ENCODE measurements around the gene NR6A1.

The NR6A1 gene

GRCh38 chr9:124708633-124709291 is 62.3 kb downstream of the NR6A1 start:
- peak overlapping the region; percentile 37 for H3K27ac ChIP-seq
- H3K4me3 ChIP-seq (ENCODE audit: low read depth, low read length) = no peak overlapping the region
- no peaks in the 10 kb centered on the region for H3K27me3 ChIP-seq (replicated peaks)
- no peaks in the 10 kb centered on the region for H3K36me3 ChIP-seq (replicated peaks)
- in situ Hi-C loops (cut with HindIII; ENCODE audit: low pct_ligation_motif_present, low sequenced_read_pairs) = no loop called here
- no peak for TF ChIP-seq CTCF (IDR thresholded peaks at IDR 0.05; ENCODE audit: low read depth, low read length, missing control alignments)
- DNase-seq = peak; percentile 53

- peak overlapping the region; percentile 22 for H3K27ac ChIP-seq
These were observed 63.0 kb downstream of the NR6A1 start for GRCh38 chr9:124708074-124708473.

GRCh38 chr9:124707666-124708065 is 63.4 kb downstream of the NR6A1 start:
- H3K36me3 ChIP-seq (replicated peaks) = no peaks in the 10 kb centered on the region
- in situ Hi-C loops (cut with HindIII; ENCODE audit: low pct_ligation_motif_present, low sequenced_read_pairs) = no loop called here
- no peaks in the 10 kb centered on the region for H3K27me3 ChIP-seq (replicated peaks)
- no peak overlapping the region for H3K27ac ChIP-seq
- no peak for DNase-seq
- H3K4me3 ChIP-seq (ENCODE audit: low read depth, low read length) = no peak overlapping the region
- TF ChIP-seq CTCF (IDR thresholded peaks at IDR 0.05; ENCODE audit: low read depth, low read length, missing control alignments) = no peak

More at GRCh38 chr9:124708074-124708473, 63.0 kb downstream of the NR6A1 start:
- in situ Hi-C loops (cut with HindIII; ENCODE audit: low pct_ligation_motif_present, low sequenced_read_pairs) = no loop called here
- Histone ChIP-seq H3K36me3 (replicated peaks) (no peaks in the 10 kb centered on the region), H3K4me3 (ENCODE audit: low read depth, low read length) (no peak overlapping the region), H3K27me3 (replicated peaks) (no peaks in the 10 kb centered on the region)
- TF ChIP-seq CTCF (IDR thresholded peaks at IDR 0.05; ENCODE audit: low read depth, low read length, missing control alignments) = no peak
- DNase-seq = no peak

GRCh38 chr9:124706685-124707084 is 64.4 kb downstream of the NR6A1 start:
- Histone ChIP-seq H3K27me3 (replicated peaks) (no peaks in the 10 kb centered on the region), H3K27ac (no peak overlapping the region), H3K4me3 (ENCODE audit: low read depth, low read length) (no peak overlapping the region), H3K36me3 (replicated peaks) (no peaks in the 10 kb centered on the region)
- no peak for TF ChIP-seq CTCF (IDR thresholded peaks at IDR 0.05; ENCODE audit: low read depth, low read length, missing control alignments)
- no peak for DNase-seq
- in situ Hi-C loops (cut with HindIII; ENCODE audit: low pct_ligation_motif_present, low sequenced_read_pairs) = no loop called here

GRCh38 chr9:124699575-124699974 is 71.5 kb downstream of the NR6A1 start:
- in situ Hi-C loops (cut with HindIII; ENCODE audit: low pct_ligation_motif_present, low sequenced_read_pairs) = no loop called here
- no peaks in the 10 kb centered on the region for H3K27me3 ChIP-seq (replicated peaks)
- no peak overlapping the region for H3K4me3 ChIP-seq (ENCODE audit: low read depth, low read length)
- TF ChIP-seq CTCF (IDR thresholded peaks at IDR 0.05; ENCODE audit: low read depth, low read length, missing control alignments) = no peak
- DNase-seq = no peak
- no peak overlapping the region for H3K27ac ChIP-seq
- peaks cover 2% of the 10 kb centered on the region for H3K36me3 ChIP-seq (replicated peaks)

- TF ChIP-seq CTCF (IDR thresholded peaks at IDR 0.05; ENCODE audit: low read depth, low read length, missing control alignments) = no peak
- Histone ChIP-seq H3K4me3 (ENCODE audit: low read depth, low read length) (no peak overlapping the region), H3K36me3 (replicated peaks) (peaks cover 2% of the 10 kb centered on the region), H3K27me3 (replicated peaks) (no peaks in the 10 kb centered on the region), H3K27ac (peak overlapping the region; percentile 90)
- in situ Hi-C loops (cut with HindIII; ENCODE audit: low pct_ligation_motif_present, low sequenced_read_pairs) = no loop called here
- peak; percentile 75 for DNase-seq
These were observed 72.8 kb downstream of the NR6A1 start for GRCh38 chr9:124698265-124698664.
